Measurements from ENCODE around the gene DNAJC10.
"Not testable (repeated sequence)": the region's sequence is repeated elsewhere in the genome, so short reads cannot be mapped to it uniquely, and the experiment has no call there.

The DNAJC10 gene

GRCh38 chr2:182741620-182742019 lies 25.6 kb downstream of the DNAJC10 start:
- Histone ChIP-seq H3F3A (ENCODE audit: insufficient read depth, low read length) (0 out of 2 replicates have a peak, but pooled peaks cover 3% of the 10 kb centered on the region), H3K4me3 (ENCODE audit: low read depth, low read length, poor library complexity, severe bottlenecking) (no peak overlapping the region), H3K36me3 (ENCODE audit: insufficient read depth, low read length) (peaks cover 77% of the 10 kb centered on the region), H3K4me2 (ENCODE audit: low read length) (no peak overlapping the region), H3K79me2 (ENCODE audit: insufficient read depth, low read length) (no peaks in the 10 kb centered on the region), H3K9ac (ENCODE audit: low read length) (no peak overlapping the region), H3K4me1 (ENCODE audit: insufficient read depth, low read length, severe bottlenecking) (no peaks in the 10 kb centered on the region), H3K9me3 (ENCODE audit: low read length) (no peaks in the 10 kb centered on the region), H2AFZ (ENCODE audit: low read length) (no peak overlapping the region), H3K9me2 (ENCODE audit: low read depth, low read length) (no peaks in the 10 kb centered on the region), H3K27ac (ENCODE audit: low read depth, low read length, poor library complexity, severe bottlenecking) (no peak overlapping the region), H3K27me3 (ENCODE audit: insufficient read depth, low read length) (no peaks in the 10 kb centered on the region), H4K20me1 (ENCODE audit: insufficient read depth, low read length) (no peaks in the 10 kb centered on the region)
- TF ChIP-seq EZH2 (IDR thresholded peaks at IDR 0.05; ENCODE audit: borderline replicate concordance, low read length) (no peak), CTCF (IDR thresholded peaks at IDR 0.05; ENCODE audit: low read length) (no peak)

GRCh38 chr2:182744490-182744889 lies 28.4 kb downstream of the DNAJC10 start:
- Histone ChIP-seq H3K4me2 (ENCODE audit: low read length) (no peak overlapping the region), H3K9ac (ENCODE audit: low read length) (no peak overlapping the region), H3K4me1 (ENCODE audit: insufficient read depth, low read length, severe bottlenecking) (no peaks in the 10 kb centered on the region), H3F3A (ENCODE audit: insufficient read depth, low read length) (0 out of 2 replicates have a peak, but pooled peaks cover 3% of the 10 kb centered on the region), H4K20me1 (ENCODE audit: insufficient read depth, low read length) (no peaks in the 10 kb centered on the region), H3K4me3 (ENCODE audit: low read depth, low read length, poor library complexity, severe bottlenecking) (no peak overlapping the region), H3K36me3 (ENCODE audit: insufficient read depth, low read length) (peaks cover 56% of the 10 kb centered on the region), H3K9me3 (ENCODE audit: low read length) (no peaks in the 10 kb centered on the region), H3K79me2 (ENCODE audit: insufficient read depth, low read length) (no peaks in the 10 kb centered on the region), H3K27me3 (ENCODE audit: insufficient read depth, low read length) (no peaks in the 10 kb centered on the region), H3K27ac (ENCODE audit: low read depth, low read length, poor library complexity, severe bottlenecking) (no peak overlapping the region), H2AFZ (ENCODE audit: low read length) (no peak overlapping the region), H3K9me2 (ENCODE audit: low read depth, low read length) (no peaks in the 10 kb centered on the region)
- no peak for TF ChIP-seq EZH2 (IDR thresholded peaks at IDR 0.05; ENCODE audit: borderline replicate concordance, low read length)
- no peak for TF ChIP-seq CTCF (IDR thresholded peaks at IDR 0.05; ENCODE audit: low read length)

- H3F3A ChIP-seq (ENCODE audit: insufficient read depth, low read length) = 0 out of 2 replicates have a peak, but pooled peaks cover 3% of the 10 kb centered on the region
- H3K79me2 ChIP-seq (ENCODE audit: insufficient read depth, low read length) = no peaks in the 10 kb centered on the region
- no peak overlapping the region for H3K4me2 ChIP-seq (ENCODE audit: low read length)
- H4K20me1 ChIP-seq (ENCODE audit: insufficient read depth, low read length) = no peaks in the 10 kb centered on the region
- H3K36me3 ChIP-seq (ENCODE audit: insufficient read depth, low read length) = peaks cover 59% of the 10 kb centered on the region
- no peak overlapping the region for H2AFZ ChIP-seq (ENCODE audit: low read length)
- H3K9ac ChIP-seq (ENCODE audit: low read length) = no peak overlapping the region
- H3K27me3 ChIP-seq (ENCODE audit: insufficient read depth, low read length) = no peaks in the 10 kb centered on the region
- no peak overlapping the region for H3K27ac ChIP-seq (ENCODE audit: low read depth, low read length, poor library complexity, severe bottlenecking)
- no peak overlapping the region for H3K4me3 ChIP-seq (ENCODE audit: low read depth, low read length, poor library complexity, severe bottlenecking)
- no peaks in the 10 kb centered on the region for H3K4me1 ChIP-seq (ENCODE audit: insufficient read depth, low read length, severe bottlenecking)
- TF ChIP-seq CTCF (IDR thresholded peaks at IDR 0.05; ENCODE audit: low read length) (no peak), EZH2 (IDR thresholded peaks at IDR 0.05; ENCODE audit: borderline replicate concordance, low read length) (no peak)
- H3K9me3 ChIP-seq (ENCODE audit: low read length) = no peaks in the 10 kb centered on the region
- no peaks in the 10 kb centered on the region for H3K9me2 ChIP-seq (ENCODE audit: low read depth, low read length)
These were observed 29.0 kb downstream of the DNAJC10 start for GRCh38 chr2:182745061-182745460.

- H3K4me1 ChIP-seq (ENCODE audit: insufficient read depth, low read length, severe bottlenecking); H3K4me2 ChIP-seq (ENCODE audit: low read length); H3K9me2 ChIP-seq (ENCODE audit: low read depth, low read length); H3K4me3 ChIP-seq (ENCODE audit: low read depth, low read length, poor library complexity, severe bottlenecking); H3K9me3 ChIP-seq (ENCODE audit: low read length); H4K20me1 ChIP-seq (ENCODE audit: insufficient read depth, low read length); H3K79me2 ChIP-seq (ENCODE audit: insufficient read depth, low read length); H3K9ac ChIP-seq (ENCODE audit: low read length); H3K27ac ChIP-seq (ENCODE audit: low read depth, low read length, poor library complexity, severe bottlenecking); H3K27me3 ChIP-seq (ENCODE audit: insufficient read depth, low read length); H2AFZ ChIP-seq (ENCODE audit: low read length); H3F3A ChIP-seq (ENCODE audit: insufficient read depth, low read length): not testable (repeated sequence)
- peaks cover 60% of the 10 kb centered on the region for H3K36me3 ChIP-seq (ENCODE audit: insufficient read depth, low read length)
These were observed 29.8 kb downstream of the DNAJC10 start for GRCh38 chr2:182745894-182746293.

Data from OCI-LY1 (cell line).